Renal cortex interstitium (tissue), 11 donors: ENCODE measurements around the gene LYRM4. TPM values are rescaled to one million over a fixed set of nuclear protein-coding genes. Genes with fewer than 3 reads are reported as not detected.
A peak's percentile ranks its signal among the peaks of the same experiment; 100 is the strongest.

Experiments used
- DNase-seq, 11 donors: peaks; one replicate each; pipeline ENCODE4 v3.0.0-alpha.2; 2013; ENCODE audit warnings: low read depth in 9 of 11, low spot score in 4 of 11; ENCODE audit errors: extremely low read depth in 1 of 11
- polyA plus RNA-seq, 3 donors: library from polyadenylated mRNA; unstranded; fragments of 120-200 nt; gene quantifications; one replicate each; pipeline ENCODE4 v1.2.1, GENCODE V29; 2013; ENCODE audit not compliant: insufficient read length in 3 of 3

LYRM4 gene
- polyA plus RNA-seq, 3 donors = 41.8 to 46.0 (median 43.6) TPM

- no peak for DNase-seq
These were observed 26.6 kb upstream of the LYRM4 start for GRCh38 chr6:5287205-5287965.

DNA sequence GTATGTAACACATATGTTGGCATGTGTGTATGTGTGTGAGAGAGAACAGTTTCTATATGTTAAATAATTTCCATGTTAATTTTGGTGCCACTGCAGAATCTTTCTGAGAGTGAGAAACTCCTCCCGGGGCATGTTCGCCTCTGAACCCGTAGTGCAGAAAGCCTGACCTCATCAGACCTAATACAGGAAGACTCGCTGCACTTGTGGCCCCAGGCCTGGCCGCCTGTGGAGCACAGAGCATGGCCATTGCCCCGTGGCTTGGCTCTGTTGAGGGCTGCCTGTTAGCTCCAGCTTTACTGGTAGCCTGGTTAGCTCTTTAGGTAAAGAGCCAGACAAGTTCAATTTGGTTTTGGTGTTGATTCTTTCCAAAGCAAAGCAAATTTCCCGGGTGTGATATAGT is 26.0 kb upstream of the LYRM4 start:
- DNase-seq = no peak

- no peak for DNase-seq
These were observed 24.8 kb upstream of the LYRM4 start for GRCh38 chr6:5285526-5285925.

DNA sequence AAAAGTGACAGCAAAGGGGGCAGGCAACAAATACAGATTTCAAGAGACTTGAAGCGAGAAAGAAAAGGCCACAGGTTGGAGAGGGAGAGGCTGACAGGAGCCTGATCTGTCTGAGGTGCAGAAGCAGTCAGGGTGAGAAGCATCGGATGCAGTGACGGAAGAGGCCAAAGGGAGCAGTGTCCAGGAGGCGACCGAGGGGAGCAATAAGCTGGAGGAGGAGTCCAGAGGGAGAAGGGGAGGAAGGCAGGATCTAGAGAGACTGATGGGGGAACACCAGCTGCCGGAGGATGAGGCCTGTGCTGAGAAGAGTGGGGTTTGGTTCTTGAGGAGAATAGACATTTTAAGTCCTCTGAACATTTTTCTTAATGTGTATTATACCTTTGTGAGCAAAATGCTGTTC is 24.3 kb upstream of the LYRM4 start:
- DNase-seq = no peak

DNA sequence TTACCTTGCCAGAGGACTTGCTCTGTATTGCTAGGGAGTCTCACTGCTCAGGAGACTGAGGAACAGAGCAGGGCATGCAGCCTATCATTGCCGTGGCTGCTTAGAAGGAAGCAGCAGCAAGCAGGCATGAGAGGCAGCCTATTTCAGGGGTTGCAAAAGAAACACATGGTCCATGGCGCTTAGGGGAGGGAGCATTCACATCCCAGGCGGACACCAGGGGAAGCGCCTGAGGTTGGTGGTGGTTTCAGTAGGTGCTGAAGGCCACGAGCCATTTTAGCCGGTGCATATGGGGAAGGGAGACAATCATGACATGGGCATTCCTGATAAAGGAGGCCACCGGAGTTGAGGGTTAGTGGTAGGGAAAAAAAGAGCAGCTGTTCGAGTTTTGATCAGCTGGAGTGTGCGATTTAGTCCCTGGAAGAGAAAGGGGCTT is 21.5 kb upstream of the LYRM4 start:
- DNase-seq = no peak

- DNase-seq = no peak
These were observed 20.2 kb upstream of the LYRM4 start for GRCh38 chr6:5280920-5281319.

GRCh38 chr6:5279891-5280338 is 19.2 kb upstream of the LYRM4 start:
- DNase-seq = no peak

GRCh38 chr6:5278565-5279120 is 17.9 kb upstream of the LYRM4 start:
- DNase-seq = no peak

- no peak for DNase-seq
These were observed 17.3 kb upstream of the LYRM4 start for GRCh38 chr6:5278047-5278446.

DNA sequence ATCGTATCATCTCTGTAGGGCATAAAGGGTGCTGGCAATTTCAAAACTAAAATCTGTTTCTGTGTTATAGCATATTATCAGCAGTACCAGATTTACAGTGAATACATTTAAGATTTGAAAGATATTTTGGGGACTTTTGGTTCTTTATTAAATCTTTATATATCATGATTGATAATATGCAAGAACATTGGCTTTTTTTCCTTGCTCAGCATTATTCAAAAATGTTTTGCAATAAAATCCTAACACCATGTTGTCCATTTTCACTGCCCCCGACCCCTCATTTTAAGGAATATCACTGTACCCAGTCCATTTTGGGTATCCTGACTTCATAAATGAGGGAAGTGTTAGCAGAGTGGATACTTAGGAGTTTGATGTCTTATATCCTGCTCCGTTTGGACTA is 16.8 kb upstream of the LYRM4 start:
- DNase-seq = no peak

DNA sequence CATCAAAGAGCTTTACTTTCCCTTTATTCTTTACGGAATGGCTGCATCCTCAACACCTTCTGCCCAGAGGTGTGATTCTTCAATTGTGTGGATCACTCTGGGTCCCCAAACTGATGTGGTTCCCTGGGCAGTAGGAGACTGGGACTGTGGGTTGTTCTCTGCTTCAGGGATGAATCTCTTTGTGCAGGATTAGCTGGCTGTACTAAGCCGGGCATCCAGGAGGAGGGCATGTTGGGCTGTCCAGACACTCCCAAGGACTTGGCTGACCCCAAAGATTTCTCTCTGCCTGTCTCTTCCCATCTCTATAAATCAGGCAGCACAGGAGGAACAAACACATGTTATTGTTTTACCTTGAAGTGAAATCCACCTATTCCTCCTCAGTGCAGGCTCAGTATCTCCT is 15.8 kb upstream of the LYRM4 start:
- DNase-seq = no peak

DNA sequence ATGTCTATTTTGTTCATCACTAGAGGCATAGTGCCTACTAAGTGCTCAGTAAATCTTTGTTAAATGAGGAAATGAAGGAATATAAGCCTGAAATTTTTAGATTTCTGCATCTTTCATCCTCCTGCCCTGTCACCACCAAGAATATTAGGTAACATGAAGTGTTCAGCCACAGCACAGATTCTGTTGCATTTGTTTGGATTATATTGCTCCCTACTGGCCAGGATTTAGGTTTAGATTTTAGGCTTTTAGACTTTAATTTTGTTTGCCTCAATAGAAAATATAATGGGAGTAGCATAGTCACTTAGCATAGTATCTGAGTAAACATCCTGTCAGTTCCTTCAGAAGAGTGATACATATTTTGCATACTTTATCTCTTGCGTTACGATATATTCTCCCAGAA is 14.7 kb upstream of the LYRM4 start:
- no peak for DNase-seq

GRCh38 chr6:5274231-5274630 is 13.5 kb upstream of the LYRM4 start:
- no peak for DNase-seq

GRCh38 chr6:5271926-5272325 is 11.2 kb upstream of the LYRM4 start:
- no peak for DNase-seq

- DNase-seq = no peak
These were observed 9.4 kb upstream of the LYRM4 start for GRCh38 chr6:5270093-5270680.

DNA sequence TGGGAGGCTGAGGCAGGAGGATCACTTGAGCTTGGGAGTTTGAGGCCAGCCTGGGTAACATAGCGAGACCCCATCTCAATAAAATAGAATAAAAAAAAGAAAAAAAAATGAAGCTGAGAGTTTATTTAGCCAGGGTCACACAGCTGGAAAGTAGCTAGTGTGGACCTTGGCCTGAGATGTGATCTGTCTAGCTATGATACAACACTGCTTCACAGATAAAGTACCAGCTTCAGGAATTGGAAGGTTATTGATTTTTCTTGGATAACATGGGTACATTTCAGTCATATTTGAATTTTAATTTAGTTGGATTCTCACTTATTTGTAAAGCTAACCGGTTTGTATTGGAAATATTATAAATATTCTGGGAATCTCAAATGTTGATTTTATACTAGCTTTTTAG is 5.7 kb upstream of the LYRM4 start:
- no peak for DNase-seq

DNA sequence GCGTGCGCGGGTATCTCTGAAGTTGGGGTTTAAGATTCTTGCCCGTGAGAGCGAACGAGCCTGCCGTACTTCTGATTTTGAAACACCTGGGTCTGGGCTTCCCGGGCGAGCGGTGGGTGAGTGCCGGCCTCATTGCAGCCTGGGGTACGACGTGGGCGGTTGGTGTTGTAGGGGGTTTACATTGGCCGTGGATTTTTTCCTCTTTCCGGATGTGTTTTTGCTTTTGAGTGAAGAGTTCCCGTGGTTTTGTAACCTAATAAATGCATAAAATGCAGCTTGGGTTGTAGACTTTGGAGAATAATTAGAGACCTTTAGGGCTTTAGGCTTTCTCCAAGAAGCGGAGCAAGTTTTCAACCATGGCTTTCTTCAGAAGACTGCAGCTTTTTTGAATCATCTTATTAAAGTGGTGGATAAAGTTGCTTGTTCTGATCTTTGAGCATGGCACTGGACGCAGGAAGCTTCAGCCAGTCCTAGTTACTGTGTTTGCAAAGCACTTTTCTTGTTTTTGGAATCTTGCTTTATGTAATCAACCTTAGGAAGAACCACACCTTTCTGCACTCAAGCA is 877 bp upstream of the LYRM4 start:
- DNase-seq = peak in 1 of 11 donors; percentile 28

GRCh38 chr6:5260111-5260620 is 584 bp downstream of the LYRM4 start:
- DNase-seq = peak in 6 of 11 donors; percentile 23 to 49 (median 33)

DNA sequence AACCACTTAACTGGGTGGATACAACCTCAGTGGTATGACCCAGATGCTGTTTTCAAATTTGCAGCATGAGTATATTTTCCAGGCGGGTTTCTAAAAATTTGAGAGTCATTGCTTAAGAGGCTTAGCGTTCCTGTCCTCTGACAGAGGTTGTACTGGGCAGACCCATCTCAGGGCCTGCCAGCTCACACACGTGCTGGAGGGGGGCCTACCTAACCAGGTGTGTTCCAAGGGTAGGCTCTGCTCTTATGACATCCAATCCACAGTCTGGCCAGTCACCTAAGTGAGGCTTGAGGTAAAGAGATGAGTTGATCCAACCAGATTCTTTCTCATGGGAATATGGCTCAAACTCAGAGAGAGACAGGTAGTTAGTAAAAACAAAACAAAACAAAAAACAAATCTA is 1.3 kb downstream of the LYRM4 start:
- no peak for DNase-seq

GRCh38 chr6:5257400-5257799 is 3.4 kb downstream of the LYRM4 start:
- DNase-seq = no peak
